ENCODE measurements around the gene NPAS2. TPM values are rescaled to one million over a fixed set of nuclear protein-coding genes. Genes with fewer than 3 reads are reported as not detected.

Gene NPAS2
- polyA plus RNA-seq, 4 donors, result 10.6 to 20.1 (median 11.8) TPM

GRCh38 chr2:101002562-101003277, 182.8 kb downstream of the NPAS2 start:
- DNase-seq (ENCODE audit: low read depth in 4 of 4, low spot score in 3 of 4), result no peak

GRCh38 chr2:101003278-101003775, 183.4 kb downstream of the NPAS2 start:
- DNase-seq (ENCODE audit: low read depth in 4 of 4, low spot score in 3 of 4), result no peak

GRCh38 chr2:101004620-101005325, 184.8 kb downstream of the NPAS2 start:
- DNase-seq (ENCODE audit: low read depth in 4 of 4, low spot score in 3 of 4), result no peak

- no peak for DNase-seq (ENCODE audit: low read depth in 4 of 4, low spot score in 3 of 4)
These were observed 186.3 kb downstream of the NPAS2 start for GRCh38 chr2:101006065-101006715.

GRCh38 chr2:101007415-101008345, 187.7 kb downstream of the NPAS2 start:
- DNase-seq (ENCODE audit: low read depth in 4 of 4, low spot score in 3 of 4), result no peak

- no peak for DNase-seq (ENCODE audit: low read depth in 4 of 4, low spot score in 3 of 4)
These were observed 191.2 kb downstream of the NPAS2 start for GRCh38 chr2:101011152-101011551.

- DNase-seq (ENCODE audit: low read depth in 4 of 4, low spot score in 3 of 4), result no peak
These were observed 192.2 kb downstream of the NPAS2 start for GRCh38 chr2:101012054-101012705.

GRCh38 chr2:101012706-101013181, 192.8 kb downstream of the NPAS2 start:
- DNase-seq (ENCODE audit: low read depth in 4 of 4, low spot score in 3 of 4), result peak in 1 of 4 donors; percentile 53

GRCh38 chr2:101014264-101014857, 194.4 kb downstream of the NPAS2 start:
- no peak for DNase-seq (ENCODE audit: low read depth in 4 of 4, low spot score in 3 of 4)

GRCh38 chr2:101017371-101017770, 197.4 kb downstream of the NPAS2 start:
- no peak for DNase-seq (ENCODE audit: low read depth in 4 of 4, low spot score in 3 of 4)

GRCh38 chr2:101018934-101019333, 199.0 kb downstream of the NPAS2 start:
- DNase-seq (ENCODE audit: low read depth in 4 of 4, low spot score in 3 of 4), result no peak

GRCh38 chr2:101022221-101022620, 202.3 kb downstream of the NPAS2 start:
- DNase-seq (ENCODE audit: low read depth in 4 of 4, low spot score in 3 of 4), result no peak

- DNase-seq (ENCODE audit: low read depth in 4 of 4, low spot score in 3 of 4), result no peak
These were observed 203.6 kb downstream of the NPAS2 start for GRCh38 chr2:101023327-101024107.

GRCh38 chr2:101025561-101025960, 205.6 kb downstream of the NPAS2 start:
- no peak for DNase-seq (ENCODE audit: low read depth in 4 of 4, low spot score in 3 of 4)

GRCh38 chr2:101026253-101026701, 206.3 kb downstream of the NPAS2 start:
- no peak for DNase-seq (ENCODE audit: low read depth in 4 of 4, low spot score in 3 of 4)

GRCh38 chr2:101026923-101027469, 207.1 kb downstream of the NPAS2 start:
- DNase-seq (ENCODE audit: low read depth in 4 of 4, low spot score in 3 of 4), result no peak

GRCh38 chr2:101027852-101028251, 207.9 kb downstream of the NPAS2 start:
- DNase-seq (ENCODE audit: low read depth in 4 of 4, low spot score in 3 of 4), result no peak

All from right renal pelvis (tissue), 4 donors.